Esophagus muscularis mucosa (tissue), 4 donors: ENCODE measurements around the gene HIRIP3. TPM values are rescaled to one million over a fixed set of nuclear protein-coding genes. Genes with fewer than 3 reads are reported as not detected.
A peak's percentile ranks its signal among the peaks of the same experiment; 100 is the strongest.

Experiments
- DNase-seq: peaks from one replicate; pipeline ENCODE4 v3.0.0-alpha.2; 2017; ENCODE audit errors: extremely low spot score
- H3K27ac ChIP-seq, 4 donors: fragments of 200-600 bp; sonication (generic); replicated peaks in 1 of 4; 1 replicate in 3 of 4; 2 replicates in 1 of 4; pipeline ENCODE4 v1.5.1; 2016 to 2019; ENCODE audit warnings: mild to moderate bottlenecking in 1 of 4
- H3K27me3 ChIP-seq, 4 donors: fragments of 200-600 bp; sonication (generic); one replicate each; pipeline versions ENCODE4 v1.5.1 to v1.6.0; 2016 to 2019
- H3K36me3 ChIP-seq, 4 donors: fragments of 200-600 bp; sonication (generic); one replicate each; pipeline ENCODE4 v1.5.1; 2016 to 2019
- H3K4me1 ChIP-seq, 4 donors: fragments of 200-600 bp; sonication (generic); one replicate each; pipeline ENCODE4 v1.5.1; 2016 to 2019
- H3K4me3 ChIP-seq, 4 donors: fragments of 200-600 bp; sonication (generic); 1 replicate in 2 of 4; 2 replicates in 2 of 4; pipeline ENCODE4 v1.5.1; 2016 to 2019; ENCODE audit warnings: mild to moderate bottlenecking in 4 of 4, moderate library complexity in 1 of 4
- H3K9me3 ChIP-seq, 4 donors: fragments of 200-600 bp; sonication (generic); 1 replicate in 3 of 4; 2 replicates in 1 of 4; pipeline ENCODE4 v1.5.1; 2016 to 2019
- EP300 ChIP-seq: sonication (generic); formaldehyde crosslinking; IDR thresholded peaks from one replicate; pipeline ENCODE4 v1.6.1; 2017; ENCODE audit warnings: antibody characterized with exemption
- POLR2A ChIP-seq: fragments of 450-650 bp; IDR thresholded peaks from one replicate; pipeline ENCODE4 v1.6.1; 2017; ENCODE audit warnings: antibody characterized with exemption, moderate library complexity, mild to moderate bottlenecking, low read depth
- POLR2AphosphoS5 ChIP-seq, 2 donors: sonication (generic); formaldehyde crosslinking; IDR thresholded peaks; one replicate each; pipeline ENCODE4 v1.6.1; 2017; ENCODE audit warnings: antibody characterized with exemption in 2 of 2
- WGBS: methylation state at CpG from one replicate; pipeline ENCODE4 v1.1.5; 2018; 5-methylcytosine and 5-hydroxymethylcytosine counted together
- intact Hi-C: fragments of 100-400 bp; cut with DNase I; formaldehyde crosslinking; loops from one replicate; pipeline ENCODE4 v1.15.1; 2023
- total RNA-seq, 4 donors: library from RNA; depleted of rRNA; stranded (reverse); fragments of >200 nt; gene quantifications; one replicate each; pipeline versions ENCODE4 v1.1.0 to v1.2.1, GENCODE V29; 2016
- TF ChIP-seq, protein P1 (sequence below), 3 experiments: fragments of 200-600 bp in 2 of 3; fragments of 450-650 bp in 1 of 3; sonication (generic) in 2 of 3; IDR thresholded peaks; one replicate each; pipeline ENCODE4 v1.5.1; 2017 to 2019; ENCODE audit warnings: antibody characterized with exemption in 3 of 3, mild to moderate bottlenecking in 2 of 3, moderate library complexity in 1 of 3

HIRIP3 gene
- total RNA-seq, 4 donors from 2014 or later: 20.8 to 39.4 (median 22.1) TPM

DNA sequence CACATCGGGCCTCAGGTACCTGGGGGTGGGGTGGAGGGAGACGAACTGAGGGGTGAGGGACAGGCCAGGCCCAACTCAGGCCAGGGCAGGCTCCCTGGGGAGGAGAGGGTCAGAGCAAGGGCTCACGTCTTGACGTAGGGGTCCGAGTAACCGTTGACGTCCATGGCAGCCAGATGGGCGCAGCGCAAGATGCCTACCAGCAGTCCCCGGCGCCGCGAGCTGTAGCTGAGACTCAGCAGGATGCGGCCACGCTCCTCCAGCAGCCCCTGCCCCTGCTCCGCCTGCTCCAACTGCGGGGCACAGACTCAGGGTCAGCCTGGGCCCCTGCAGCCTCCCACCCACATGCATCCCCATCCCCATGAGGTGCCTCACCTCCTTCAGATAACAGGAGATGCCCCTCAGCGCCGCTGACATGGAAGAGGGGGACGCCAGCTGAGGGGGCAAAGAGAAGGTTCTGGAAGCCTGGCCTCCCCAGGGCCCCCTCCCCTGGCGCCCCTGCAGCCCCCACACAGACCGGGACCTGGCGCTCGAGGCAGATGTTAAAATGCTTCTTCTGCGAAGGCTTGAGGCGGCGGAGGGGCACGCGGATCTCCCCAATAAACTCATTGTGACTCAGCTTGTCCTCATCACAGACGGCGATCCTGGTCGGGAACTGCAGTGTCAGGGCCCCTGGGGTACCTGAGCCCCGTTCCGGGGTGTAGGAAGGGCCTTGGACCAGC lies 11.4 kb upstream of the HIRIP3 start:
- H3K36me3 ChIP-seq: peaks cover 0 to 21% (median 18%) of the 10 kb centered on the region in 4 donors
- H3K9me3 ChIP-seq: no peaks in the 10 kb centered on the region
- intact Hi-C loops: loop anchor here (10.0 kb wide), 1 partner anchor 142 kb away; the partner anchor contains the start of gene CDIPT
- TF ChIP-seq, protein P1, sequence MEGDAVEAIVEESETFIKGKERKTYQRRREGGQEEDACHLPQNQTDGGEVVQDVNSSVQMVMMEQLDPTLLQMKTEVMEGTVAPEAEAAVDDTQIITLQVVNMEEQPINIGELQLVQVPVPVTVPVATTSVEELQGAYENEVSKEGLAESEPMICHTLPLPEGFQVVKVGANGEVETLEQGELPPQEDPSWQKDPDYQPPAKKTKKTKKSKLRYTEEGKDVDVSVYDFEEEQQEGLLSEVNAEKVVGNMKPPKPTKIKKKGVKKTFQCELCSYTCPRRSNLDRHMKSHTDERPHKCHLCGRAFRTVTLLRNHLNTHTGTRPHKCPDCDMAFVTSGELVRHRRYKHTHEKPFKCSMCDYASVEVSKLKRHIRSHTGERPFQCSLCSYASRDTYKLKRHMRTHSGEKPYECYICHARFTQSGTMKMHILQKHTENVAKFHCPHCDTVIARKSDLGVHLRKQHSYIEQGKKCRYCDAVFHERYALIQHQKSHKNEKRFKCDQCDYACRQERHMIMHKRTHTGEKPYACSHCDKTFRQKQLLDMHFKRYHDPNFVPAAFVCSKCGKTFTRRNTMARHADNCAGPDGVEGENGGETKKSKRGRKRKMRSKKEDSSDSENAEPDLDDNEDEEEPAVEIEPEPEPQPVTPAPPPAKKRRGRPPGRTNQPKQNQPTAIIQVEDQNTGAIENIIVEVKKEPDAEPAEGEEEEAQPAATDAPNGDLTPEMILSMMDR (IDR thresholded peaks at IDR 0.05): no peak
- TF ChIP-seq POLR2A: no peak
- no peak for TF ChIP-seq EP300
- no peak for TF ChIP-seq POLR2AphosphoS5 (IDR thresholded peaks at IDR 0.05)
- no peak for DNase-seq
- H3K4me3 ChIP-seq: no peak overlapping the region
- peaks cover 19 to 33% (median 31%) of the 10 kb centered on the region in 4 donors for H3K4me1 ChIP-seq
- 83% methylated on average over 30 of the region's 34 CpGs for WGBS
- no peak overlapping the region for H3K27ac ChIP-seq
- peaks cover 10 to 48% (median 30%) of the 10 kb centered on the region in 4 donors for H3K27me3 ChIP-seq

DNA sequence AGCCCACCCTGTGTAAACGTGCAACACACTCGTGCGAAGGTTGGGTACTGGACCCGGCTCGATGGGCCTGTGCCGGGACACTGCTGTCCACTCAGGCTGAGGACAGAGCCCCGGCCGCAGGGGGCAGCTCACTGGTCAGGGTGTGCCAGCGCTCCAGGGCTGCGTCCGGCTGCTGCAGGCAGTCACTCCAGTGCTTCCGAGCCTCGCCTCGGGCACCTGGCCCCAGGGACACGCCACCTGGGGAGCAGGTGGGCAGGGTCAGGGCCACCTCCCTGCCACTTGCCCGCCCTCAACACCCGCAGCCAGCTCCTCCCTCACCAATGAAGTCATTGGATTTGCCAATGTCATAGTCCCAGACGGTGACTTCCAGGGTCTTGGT lies 10.7 kb upstream of the HIRIP3 start:
- Histone ChIP-seq H3K27me3 (peaks cover 5 to 41% (median 22%) of the 10 kb centered on the region in 4 donors), H3K4me1 (peaks cover 11 to 25% (median 24%) of the 10 kb centered on the region in 4 donors), H3K4me3 (no peak overlapping the region), H3K36me3 (peaks cover 0 to 28% (median 22%) of the 10 kb centered on the region in 4 donors), H3K9me3 (no peaks in the 10 kb centered on the region), H3K27ac (no peak overlapping the region)
- WGBS: 93% methylated on average over 7 of the region's 18 CpGs
- DNase-seq: no peak
- intact Hi-C loops: loop anchor here (10.0 kb wide), 1 partner anchor 141 kb away; the partner anchor contains the start of gene CDIPT
- TF ChIP-seq POLR2A: no peak
- TF ChIP-seq, protein P1 (IDR thresholded peaks at IDR 0.05): no peak
- TF ChIP-seq EP300: no peak
- TF ChIP-seq POLR2AphosphoS5 (IDR thresholded peaks at IDR 0.05): no peak

DNA sequence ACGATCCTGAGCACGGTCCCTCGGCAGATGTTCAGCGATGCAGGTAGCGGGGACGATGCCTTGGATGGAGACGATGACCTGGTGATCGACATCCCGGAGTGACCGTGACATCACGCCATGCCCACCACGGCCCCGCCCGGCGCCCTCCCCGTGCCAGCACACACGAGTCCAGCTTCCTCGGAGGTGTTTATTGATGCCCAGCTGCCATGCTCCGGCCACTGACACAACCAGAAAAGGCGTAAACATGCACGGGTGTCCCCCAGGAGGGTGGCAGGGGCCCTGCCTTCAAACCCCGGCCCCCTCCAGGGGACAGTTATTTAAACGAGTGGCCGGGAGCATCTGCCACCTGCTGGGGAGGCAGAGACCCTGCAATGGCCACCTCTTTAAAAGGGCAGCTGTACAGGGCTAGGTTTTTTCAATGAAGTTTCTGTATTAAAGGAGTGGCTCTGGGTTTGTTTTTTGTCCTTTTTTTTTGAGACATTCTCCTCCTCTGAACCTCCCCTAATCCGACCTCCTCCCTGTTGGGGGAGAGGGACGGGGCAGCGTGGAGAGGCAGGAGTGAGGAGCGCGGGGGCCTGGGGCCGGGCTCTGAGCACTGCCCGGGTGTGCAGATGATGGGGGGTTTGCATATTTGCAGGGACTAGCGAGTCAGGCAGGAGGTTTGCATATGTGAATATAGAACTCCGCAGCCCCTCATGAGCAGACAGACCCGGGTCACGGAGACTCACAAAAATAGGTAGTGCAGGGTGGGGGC lies 10.1 kb upstream of the HIRIP3 start:
- Histone ChIP-seq H3K4me3 (peak overlapping the region in 1 of 4 donors; percentile 15), H3K36me3 (peaks cover 0 to 34% (median 28%) of the 10 kb centered on the region in 4 donors), H3K9me3 (no peaks in the 10 kb centered on the region), H3K27ac (no peak overlapping the region), H3K27me3 (peaks cover 0 to 35% (median 17%) of the 10 kb centered on the region in 4 donors), H3K4me1 (peaks cover 6 to 20% (median 18%) of the 10 kb centered on the region in 4 donors)
- intact Hi-C loops: loop anchor here (10.0 kb wide), 1 partner anchor 141 kb away; the partner anchor contains the start of gene CDIPT
- 47% methylated on average over 25 of the region's 35 CpGs for WGBS
- DNase-seq: no peak
- TF ChIP-seq, protein P1 (IDR thresholded peaks at IDR 0.05): peak; percentile 74 to 94 (median 80)
- TF ChIP-seq POLR2AphosphoS5 (IDR thresholded peaks at IDR 0.05): no peak

DNA sequence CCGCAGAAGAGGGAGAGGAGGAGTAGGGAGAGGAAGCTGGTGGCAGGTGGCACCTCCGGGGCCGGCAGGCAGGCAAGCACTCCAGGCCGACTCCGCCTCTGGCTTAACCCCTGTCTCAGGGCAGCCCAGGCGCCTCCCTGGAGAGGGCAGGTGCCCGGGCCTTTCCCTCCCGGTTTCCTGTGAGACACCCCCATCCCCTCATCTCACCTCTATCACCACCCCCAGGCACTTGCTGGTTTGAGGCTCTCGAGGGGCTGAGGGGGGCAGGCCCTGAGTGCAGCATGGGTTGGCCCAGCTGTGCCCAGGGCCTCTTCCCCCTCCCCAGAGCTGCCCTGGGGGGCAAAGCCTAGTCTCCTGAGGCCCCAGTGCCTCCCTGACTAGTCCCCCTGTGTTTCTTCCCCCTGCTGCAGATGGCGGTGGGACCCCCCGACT lies 9.4 kb upstream of the HIRIP3 start:
- peaks cover 0 to 40% (median 35%) of the 10 kb centered on the region in 4 donors for H3K36me3 ChIP-seq
- peaks cover 2 to 13% (median 11%) of the 10 kb centered on the region in 4 donors for H3K4me1 ChIP-seq
- peaks cover 0 to 28% (median 10%) of the 10 kb centered on the region in 4 donors for H3K27me3 ChIP-seq
- no peak overlapping the region for H3K27ac ChIP-seq
- TF ChIP-seq EP300: no peak
- no peak for TF ChIP-seq POLR2AphosphoS5 (IDR thresholded peaks at IDR 0.05)
- no peak for DNase-seq
- no peaks in the 10 kb centered on the region for H3K9me3 ChIP-seq
- WGBS: 58% methylated on average over 8 of the region's 11 CpGs
- intact Hi-C loops: loop anchor here (10.0 kb wide), 1 partner anchor 140 kb away; the partner anchor contains the start of gene CDIPT
- H3K4me3 ChIP-seq: no peak overlapping the region

DNA sequence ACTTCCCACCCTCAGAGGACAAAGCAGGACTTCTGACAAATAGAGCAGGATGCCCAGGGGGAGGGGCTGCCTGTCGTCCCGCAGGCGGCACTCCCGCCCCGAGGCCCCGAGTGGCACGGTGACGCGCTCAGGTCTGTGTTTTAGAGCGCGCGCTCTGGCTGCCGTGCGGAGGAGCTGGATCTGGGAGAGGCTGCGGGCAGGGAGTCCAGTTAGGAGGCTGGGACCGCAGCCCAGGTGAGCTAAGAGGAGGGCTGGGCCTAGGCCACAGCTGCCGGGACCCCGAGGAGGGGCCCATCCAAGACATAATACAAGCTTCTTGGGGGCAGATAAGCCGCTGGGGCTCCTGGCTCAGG lies 9.0 kb upstream of the HIRIP3 start:
- intact Hi-C loops: loop anchor here (10.0 kb wide), 1 partner anchor 140 kb away; the partner anchor contains the start of gene CDIPT
- no peaks in the 10 kb centered on the region for H3K9me3 ChIP-seq
- no peak overlapping the region for H3K4me3 ChIP-seq
- WGBS: 59% methylated on average over 5 of the region's 19 CpGs
- no peak overlapping the region for H3K27ac ChIP-seq
- peaks cover 0 to 45% (median 37%) of the 10 kb centered on the region in 4 donors for H3K36me3 ChIP-seq
- no peak for TF ChIP-seq POLR2A
- TF ChIP-seq EP300: no peak
- TF ChIP-seq, protein P1 (IDR thresholded peaks at IDR 0.05): no peak
- no peak for TF ChIP-seq POLR2AphosphoS5 (IDR thresholded peaks at IDR 0.05)
- peaks cover 2 to 12% (median 11%) of the 10 kb centered on the region in 4 donors for H3K4me1 ChIP-seq
- H3K27me3 ChIP-seq: peaks cover 0 to 24% (median 5%) of the 10 kb centered on the region in 4 donors
- no peak for DNase-seq
